Type B pancreatic cell (in vitro differentiated cells): ENCODE data around the gene PRKCA. TPM values are rescaled to one million over a fixed set of nuclear protein-coding genes. Genes with fewer than 3 reads are reported as not detected.

Experiments used
- DNase-seq: peaks from one replicate; pipeline ENCODE4 v3.0.0; 2021; ENCODE audit warnings: mixed read lengths; ENCODE audit not compliant: unreplicated experiment; ENCODE audit errors: extremely low spot score
- H3K27ac Mint-ChIP-seq: 2 replicates; pipeline ENCODE4 v1.8.0; 2021; ENCODE audit warnings: mild to moderate bottlenecking, mixed read lengths
- H3K27me3 Mint-ChIP-seq: 2 replicates; pipeline ENCODE4 v1.8.0; 2021; ENCODE audit warnings: mixed read lengths
- H3K36me3 Mint-ChIP-seq: 2 replicates; pipeline ENCODE4 v1.8.0; 2021; ENCODE audit warnings: mixed read lengths
- H3K4me1 Mint-ChIP-seq: one replicate; pipeline ENCODE4 v1.8.0; 2021; ENCODE audit warnings: mixed read lengths; ENCODE audit not compliant: unreplicated experiment
- H3K4me3 Mint-ChIP-seq: 2 replicates; pipeline ENCODE4 v1.8.0; 2021; ENCODE audit warnings: mild to moderate bottlenecking, mixed read lengths
- H3K9me3 Mint-ChIP-seq: 2 replicates; pipeline ENCODE4 v1.8.0; 2021; ENCODE audit warnings: mixed read lengths
- total RNA-seq: library from RNA; stranded (reverse); gene quantifications from 2 replicates; pipeline ENCODE4 v1.2.1, GENCODE V29; 2021; ENCODE audit warnings: low replicate concordance
- TF ChIP-seq, protein P1 (sequence below): fragments of 200-600 bp; sonication (generic); conservative IDR thresholded peaks from 2 replicates; pipeline ENCODE4 v1.5.0; 2021; ENCODE audit warnings: antibody characterized with exemption, mild to moderate bottlenecking

The PRKCA gene
- total RNA-seq, 1 donor from 2014 or later: 16.1 TPM

- H3K9me3 Mint-ChIP-seq: no peaks in the 10 kb centered on the region
These were observed 192.6 kb downstream of the PRKCA start for GRCh38 chr17:66495035-66495434.

GRCh38 chr17:66496306-66496705 is 193.9 kb downstream of the PRKCA start:
- H3K27ac Mint-ChIP-seq: no peak overlapping the region
- peaks cover 14% of the 10 kb centered on the region for H3K4me1 Mint-ChIP-seq
- DNase-seq: no peak
- TF ChIP-seq, protein P1, sequence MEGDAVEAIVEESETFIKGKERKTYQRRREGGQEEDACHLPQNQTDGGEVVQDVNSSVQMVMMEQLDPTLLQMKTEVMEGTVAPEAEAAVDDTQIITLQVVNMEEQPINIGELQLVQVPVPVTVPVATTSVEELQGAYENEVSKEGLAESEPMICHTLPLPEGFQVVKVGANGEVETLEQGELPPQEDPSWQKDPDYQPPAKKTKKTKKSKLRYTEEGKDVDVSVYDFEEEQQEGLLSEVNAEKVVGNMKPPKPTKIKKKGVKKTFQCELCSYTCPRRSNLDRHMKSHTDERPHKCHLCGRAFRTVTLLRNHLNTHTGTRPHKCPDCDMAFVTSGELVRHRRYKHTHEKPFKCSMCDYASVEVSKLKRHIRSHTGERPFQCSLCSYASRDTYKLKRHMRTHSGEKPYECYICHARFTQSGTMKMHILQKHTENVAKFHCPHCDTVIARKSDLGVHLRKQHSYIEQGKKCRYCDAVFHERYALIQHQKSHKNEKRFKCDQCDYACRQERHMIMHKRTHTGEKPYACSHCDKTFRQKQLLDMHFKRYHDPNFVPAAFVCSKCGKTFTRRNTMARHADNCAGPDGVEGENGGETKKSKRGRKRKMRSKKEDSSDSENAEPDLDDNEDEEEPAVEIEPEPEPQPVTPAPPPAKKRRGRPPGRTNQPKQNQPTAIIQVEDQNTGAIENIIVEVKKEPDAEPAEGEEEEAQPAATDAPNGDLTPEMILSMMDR: no peak
- H3K4me3 Mint-ChIP-seq: no peak overlapping the region
- H3K36me3 Mint-ChIP-seq: no peaks in the 10 kb centered on the region
- no peaks in the 10 kb centered on the region for H3K9me3 Mint-ChIP-seq
- H3K27me3 Mint-ChIP-seq: no peaks in the 10 kb centered on the region

More at GRCh38 chr17:66495035-66495434, 192.6 kb downstream of the PRKCA start:
- TF ChIP-seq, protein P1: no peak
- Mint-ChIP-seq H3K27me3 (no peaks in the 10 kb centered on the region), H3K4me1 (peaks cover 16% of the 10 kb centered on the region), H3K36me3 (no peaks in the 10 kb centered on the region), H3K4me3 (no peak overlapping the region), H3K27ac (no peak overlapping the region)
- DNase-seq: no peak

DNA sequence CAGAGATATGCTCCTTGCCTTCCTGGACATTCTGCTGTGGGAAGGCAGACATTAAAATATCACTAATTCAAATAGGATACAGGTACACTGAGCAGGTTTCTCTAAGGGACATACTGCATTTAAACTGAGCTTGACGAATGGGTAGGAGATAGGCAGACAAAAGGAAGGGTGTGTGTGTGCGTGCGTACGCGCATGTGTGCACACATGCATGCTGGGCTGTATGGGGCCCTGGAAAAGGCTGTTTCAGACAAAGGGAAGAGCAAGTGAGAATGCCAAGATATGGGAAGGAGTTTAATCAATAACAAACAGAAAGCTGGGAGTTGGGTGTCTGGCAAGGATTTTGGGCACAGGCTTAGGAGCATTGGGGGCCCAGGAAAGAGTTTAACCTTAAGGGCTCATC is 196.2 kb downstream of the PRKCA start:
- no peaks in the 10 kb centered on the region for H3K9me3 Mint-ChIP-seq
- DNase-seq: no peak
- TF ChIP-seq, protein P1: no peak
- H3K4me1 Mint-ChIP-seq: peaks cover 4% of the 10 kb centered on the region
- H3K27ac Mint-ChIP-seq: no peak overlapping the region
- H3K36me3 Mint-ChIP-seq: no peaks in the 10 kb centered on the region
- no peaks in the 10 kb centered on the region for H3K27me3 Mint-ChIP-seq
- H3K4me3 Mint-ChIP-seq: no peak overlapping the region

- Mint-ChIP-seq H3K9me3 (no peaks in the 10 kb centered on the region), H3K4me3 (no peak overlapping the region), H3K4me1 (peaks cover 13% of the 10 kb centered on the region), H3K27me3 (no peaks in the 10 kb centered on the region), H3K36me3 (no peaks in the 10 kb centered on the region), H3K27ac (no peak overlapping the region)
- DNase-seq: no peak
- TF ChIP-seq, protein P1: no peak
These were observed 204.2 kb downstream of the PRKCA start for GRCh38 chr17:66506641-66507040.

DNA sequence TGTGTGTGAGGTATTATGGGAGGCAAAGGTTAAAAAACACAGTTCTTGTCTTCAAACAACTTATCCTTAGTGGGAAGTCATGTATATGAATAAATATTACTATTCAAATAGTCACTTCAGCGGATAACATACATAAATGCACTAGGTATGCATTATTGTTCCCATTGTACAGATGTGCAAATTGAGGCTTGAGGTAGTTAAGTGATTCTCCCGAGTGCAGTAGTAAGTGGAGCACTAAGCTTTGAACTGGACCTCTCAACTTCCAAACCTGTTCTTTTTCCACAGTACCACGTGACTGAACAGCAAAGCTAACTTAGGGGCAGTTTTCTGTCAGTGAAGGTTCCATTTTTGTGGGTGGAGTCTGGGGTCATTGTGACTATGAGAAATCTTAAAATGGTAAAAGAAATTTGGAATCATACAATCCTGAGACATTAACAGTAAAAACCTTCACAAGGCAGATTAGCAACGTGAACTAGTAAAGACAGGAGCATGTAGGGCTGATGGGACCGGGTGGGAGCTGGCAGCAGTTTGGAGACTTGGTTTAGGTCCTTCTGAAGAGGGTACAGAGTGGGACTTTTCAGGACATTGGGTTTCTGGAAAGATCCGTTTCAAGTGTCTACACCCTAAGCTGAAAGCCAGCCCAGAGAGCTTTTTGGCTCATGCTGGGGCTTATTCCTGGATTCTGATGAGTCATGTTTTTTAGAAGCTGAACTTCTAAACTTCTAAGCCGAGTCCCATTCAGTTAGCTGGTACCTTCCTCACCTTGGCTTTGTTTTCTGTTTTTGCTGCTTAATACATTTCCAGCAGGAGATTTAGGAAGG is 204.9 kb downstream of the PRKCA start:
- no peaks in the 10 kb centered on the region for H3K36me3 Mint-ChIP-seq
- TF ChIP-seq, protein P1: no peak
- no peak for DNase-seq
- peaks cover 13% of the 10 kb centered on the region for H3K4me1 Mint-ChIP-seq
- no peaks in the 10 kb centered on the region for H3K27me3 Mint-ChIP-seq
- H3K4me3 Mint-ChIP-seq: no peak overlapping the region
- peak overlapping the region; percentile 33 for H3K27ac Mint-ChIP-seq
- no peaks in the 10 kb centered on the region for H3K9me3 Mint-ChIP-seq
